Erythroblast (primary cell): Measurements from ENCODE around the gene SYDE1.

Experiments used
- DNase-seq, 2 experiments: peaks; one replicate each; lab custom pipeline; 2025; lab: John Stamatoyannopoulos, UW
- GATA1 ChIP-seq: IDR thresholded peaks from 2 replicates; pipeline ENCODE4 v1.6.1; 2011; ENCODE audit warnings: low read depth, mild to moderate bottlenecking, control low read depth, low read length, moderate library complexity
- POLR2A ChIP-seq: IDR thresholded peaks from 2 replicates; pipeline ENCODE4 v1.6.1; 2011; ENCODE audit warnings: mild to moderate bottlenecking, low read length

Gene SYDE1

DNA sequence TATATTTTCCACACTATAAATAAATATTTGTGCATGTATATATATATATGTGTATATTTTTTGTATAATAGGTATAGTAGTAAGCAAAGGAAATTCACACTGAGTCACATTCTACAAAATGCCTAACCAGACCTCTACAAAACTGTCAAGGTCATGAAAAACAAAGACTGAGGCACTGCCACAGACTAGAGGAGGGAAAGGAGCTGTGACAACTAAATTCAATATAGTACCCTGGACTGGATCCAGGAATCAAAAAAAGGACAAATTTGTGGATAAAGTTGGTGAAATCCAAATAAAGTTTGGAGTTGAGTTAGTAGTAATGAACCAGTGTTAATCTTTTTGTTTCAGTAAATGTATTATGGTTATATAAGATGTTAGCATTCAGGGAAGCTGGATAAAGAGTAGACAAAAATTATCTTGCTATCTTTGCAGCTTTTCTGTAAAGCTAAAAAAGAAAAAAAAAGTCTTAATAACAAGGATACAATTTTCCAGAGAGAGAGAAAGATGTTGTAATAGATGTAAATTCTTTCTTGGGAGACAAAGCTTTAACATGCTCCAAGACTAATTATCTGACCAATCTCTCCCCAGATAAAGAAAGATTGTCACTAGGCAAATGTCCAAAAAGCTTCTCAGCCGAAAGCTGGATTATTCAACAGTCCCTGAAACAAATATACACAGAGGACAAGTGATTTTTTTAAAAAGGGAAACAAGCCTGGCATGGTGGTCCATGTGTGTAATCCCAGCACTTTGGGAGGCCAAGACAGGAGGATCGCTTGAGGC lies 19.1 kb downstream of the SYDE1 start:
- peak in 1 of 2 experiments; percentile 49 for DNase-seq
- no peak for TF ChIP-seq GATA1
- no peak for TF ChIP-seq POLR2A

DNA sequence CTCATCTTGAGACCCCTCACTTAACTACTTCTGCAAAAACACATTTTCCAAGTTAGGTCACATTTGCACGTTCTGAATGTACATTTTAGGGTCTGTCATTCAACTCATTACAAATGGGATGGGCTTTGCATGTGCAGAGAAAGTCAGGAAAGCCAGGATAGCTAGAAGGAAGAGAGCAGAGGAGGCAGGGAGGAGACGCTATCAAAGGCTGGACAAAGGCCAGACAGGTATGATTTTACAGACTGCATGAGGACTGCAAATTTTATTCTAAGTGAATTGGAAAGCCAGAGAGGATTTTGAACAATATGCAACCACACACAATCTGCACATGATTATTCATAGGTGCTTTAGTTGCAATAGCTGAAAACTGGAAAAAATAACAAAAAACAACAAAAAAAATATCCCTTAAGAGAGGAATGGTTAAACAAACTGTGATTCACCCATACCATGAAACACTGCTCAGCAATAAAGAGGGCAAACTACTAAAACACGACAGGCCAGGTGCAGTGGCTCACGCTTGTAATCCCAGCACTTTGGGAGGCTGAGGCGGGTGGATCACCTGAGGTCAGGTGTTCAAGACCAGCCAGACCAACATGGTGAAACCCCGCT lies 21.1 kb downstream of the SYDE1 start:
- DNase-seq: no peak
- no peak for TF ChIP-seq POLR2A
- TF ChIP-seq GATA1: no peak

DNA sequence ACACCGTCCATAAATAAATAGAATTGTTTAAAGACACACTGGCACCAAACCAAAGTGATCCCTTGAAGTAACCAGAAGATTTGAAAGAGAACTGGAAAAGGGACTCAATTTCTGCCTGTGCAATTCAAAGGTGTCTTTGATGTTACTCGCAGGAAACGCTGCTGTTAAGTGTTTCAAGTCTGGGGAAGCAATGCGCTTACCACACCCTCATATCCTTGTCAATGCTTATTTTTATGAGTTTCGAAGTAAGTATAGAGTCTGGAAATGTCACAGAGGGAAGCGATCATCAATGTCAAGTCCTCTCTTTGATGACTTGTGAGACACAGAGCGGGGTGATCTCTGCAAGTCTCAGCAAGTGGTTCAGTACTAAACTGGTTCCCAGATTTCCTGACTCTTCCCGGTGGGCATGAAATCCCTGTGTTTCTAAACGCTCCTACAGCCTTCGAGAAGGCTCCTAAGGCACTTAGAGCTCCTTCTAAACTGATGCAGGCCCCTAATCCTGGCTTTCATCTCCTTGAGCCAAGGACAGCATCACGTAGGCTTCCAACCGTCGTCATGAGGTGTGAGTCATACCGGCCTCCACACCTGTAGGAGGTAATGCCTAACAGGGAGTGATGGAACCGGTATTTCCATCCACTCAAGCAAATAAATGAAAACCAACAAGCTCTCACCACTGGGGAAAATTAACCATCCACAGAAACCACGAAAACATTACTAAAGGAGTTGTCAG lies 22.8 kb downstream of the SYDE1 start:
- TF ChIP-seq GATA1 (no peak), POLR2A (no peak)
- DNase-seq: no peak

DNA sequence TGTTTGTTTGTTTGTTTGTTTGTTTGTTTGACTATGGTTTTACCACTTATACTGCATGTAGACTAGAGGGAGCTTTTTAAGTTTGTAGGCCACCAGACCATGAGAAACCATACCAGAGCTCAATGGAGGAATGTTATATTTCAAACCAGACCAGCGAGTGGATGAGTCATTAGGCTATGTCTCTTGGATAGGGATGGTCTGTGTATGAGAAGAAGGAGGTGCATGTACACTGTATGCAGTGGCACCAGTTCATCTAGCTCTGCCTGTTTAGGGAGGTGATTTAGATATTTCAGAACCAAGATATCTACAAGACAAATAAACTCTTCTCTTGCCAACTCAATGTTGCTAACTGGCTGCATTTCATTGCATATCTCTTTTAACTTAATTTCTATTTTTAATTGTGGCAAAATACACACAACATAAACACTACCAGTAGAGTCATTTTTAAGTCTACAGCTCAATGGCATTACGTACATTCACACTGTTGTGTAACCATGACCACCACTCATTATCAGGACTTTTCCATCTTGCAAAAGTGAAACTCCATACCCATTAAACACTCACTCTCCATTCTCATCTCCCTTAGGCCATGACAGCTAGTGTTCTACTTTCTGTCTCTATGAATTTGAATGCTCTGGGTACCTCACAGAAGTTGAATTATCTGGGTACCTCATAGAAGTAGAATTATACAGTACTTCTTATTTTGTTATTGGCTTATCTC lies 29.2 kb downstream of the SYDE1 start:
- DNase-seq: no peak
- no peak for TF ChIP-seq GATA1
- TF ChIP-seq POLR2A: no peak

DNA sequence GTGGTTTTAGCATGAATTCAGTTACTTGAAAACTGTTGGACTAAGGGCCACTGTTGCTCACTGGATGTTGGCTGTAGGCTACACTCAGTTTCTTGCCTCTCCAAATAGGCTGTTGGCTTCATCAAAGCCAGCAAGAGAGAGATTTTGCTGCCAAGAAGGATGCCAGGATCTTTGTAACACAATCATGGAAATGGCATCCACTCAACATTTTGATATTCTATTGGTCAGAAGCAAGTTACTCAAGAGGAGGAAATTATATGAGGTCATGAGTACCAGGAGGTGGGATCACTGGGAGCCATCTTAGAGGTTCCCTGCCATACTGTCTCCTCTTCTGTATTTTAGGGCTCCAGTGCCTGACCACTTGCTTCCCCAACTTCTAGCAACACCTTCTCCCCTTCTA lies 30.6 kb downstream of the SYDE1 start:
- TF ChIP-seq GATA1 (no peak), POLR2A (no peak)
- DNase-seq: no peak

DNA sequence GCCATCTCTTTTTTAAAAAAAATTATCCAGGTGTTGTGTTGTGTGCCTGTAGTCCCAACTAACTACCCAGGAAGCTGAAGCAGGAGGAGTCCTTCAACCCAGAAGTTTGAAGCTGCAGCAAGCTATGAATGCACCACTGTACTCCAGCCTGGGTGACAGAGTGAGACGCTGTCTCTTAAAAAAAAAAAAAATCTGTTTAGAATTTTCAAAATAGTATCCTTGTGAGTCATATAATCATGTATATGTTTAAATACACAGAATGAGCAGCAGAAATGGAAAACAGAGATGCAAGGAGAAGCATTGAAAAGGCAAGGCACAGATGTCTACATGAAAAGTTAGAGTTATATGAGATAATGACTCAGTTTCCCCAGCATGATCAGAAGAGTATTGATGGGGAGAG lies 31.2 kb downstream of the SYDE1 start:
- DNase-seq: no peak
- no peak for TF ChIP-seq GATA1
- no peak for TF ChIP-seq POLR2A

DNA sequence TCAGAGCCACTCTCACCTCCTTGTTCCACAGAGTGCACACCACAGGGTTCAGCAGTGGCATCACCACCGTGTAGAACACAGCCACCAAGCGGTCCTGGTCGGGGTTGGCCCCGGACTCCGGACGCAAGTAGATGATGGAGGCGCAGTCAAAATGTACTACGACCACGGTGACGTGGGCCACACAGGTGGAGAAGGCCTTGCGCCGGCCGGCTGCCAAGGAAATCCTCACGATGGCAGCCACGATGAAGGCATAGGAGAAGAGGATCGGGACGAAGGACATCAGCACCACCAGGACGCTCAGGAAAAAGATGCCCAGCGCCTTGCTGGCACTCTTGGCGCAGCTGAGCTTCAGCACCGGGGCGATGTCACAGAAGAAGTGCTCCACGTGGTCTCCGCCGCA lies 33.9 kb downstream of the SYDE1 start:
- no peak for TF ChIP-seq GATA1
- no peak for TF ChIP-seq POLR2A

DNA sequence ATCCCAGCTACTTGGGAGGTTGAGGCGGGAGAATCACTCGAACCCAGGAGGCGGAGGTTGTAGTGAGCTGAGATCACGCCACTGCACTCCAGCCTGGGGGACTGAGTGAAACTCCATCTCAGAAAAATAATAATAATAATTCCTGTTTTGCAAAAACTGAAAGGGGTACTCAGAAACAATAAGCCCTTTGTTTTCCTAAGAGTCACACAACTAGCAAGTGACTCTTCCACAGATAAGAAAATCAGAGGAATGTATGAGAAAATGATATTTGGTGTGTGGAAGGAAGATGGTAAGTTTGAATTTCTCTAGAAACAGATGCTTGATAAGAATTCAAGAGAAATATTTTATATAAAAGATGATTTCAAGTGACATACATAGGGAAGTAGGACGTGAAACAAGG lies 35.1 kb downstream of the SYDE1 start:
- DNase-seq: no peak
- no peak for TF ChIP-seq POLR2A
- no peak for TF ChIP-seq GATA1

More for the DNA sequence above, 33.9 kb downstream of the SYDE1 start:
- no peak for DNase-seq

DNA sequence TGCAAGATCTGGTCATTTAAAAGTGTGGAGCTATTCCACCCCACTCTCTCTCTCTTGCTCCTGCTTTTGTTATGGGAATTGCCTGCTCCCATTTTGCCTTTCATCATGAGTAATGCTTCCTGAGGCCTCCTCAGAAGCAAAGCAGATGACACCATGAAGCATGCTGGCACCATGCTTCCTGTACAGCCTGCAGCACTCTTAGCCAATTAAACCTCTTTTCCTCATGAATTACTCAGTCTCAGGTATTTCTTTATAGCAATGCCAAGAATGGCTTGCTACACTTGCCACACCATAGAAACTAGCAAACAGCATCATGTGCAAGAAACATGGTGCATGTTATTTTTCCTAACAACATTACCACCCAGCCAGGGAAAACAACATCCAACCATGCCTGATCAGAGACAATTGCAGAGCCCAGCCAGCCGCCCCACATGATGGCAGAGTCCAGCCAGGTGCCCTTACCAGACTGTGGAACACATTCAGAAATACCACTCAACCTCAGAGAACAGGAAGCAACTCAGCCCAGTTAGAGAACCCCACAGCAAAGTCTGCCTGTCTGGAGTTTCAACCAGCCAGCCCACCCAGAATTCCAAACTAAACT lies 36.9 kb downstream of the SYDE1 start:
- DNase-seq: no peak
- TF ChIP-seq POLR2A: no peak
- no peak for TF ChIP-seq GATA1

DNA sequence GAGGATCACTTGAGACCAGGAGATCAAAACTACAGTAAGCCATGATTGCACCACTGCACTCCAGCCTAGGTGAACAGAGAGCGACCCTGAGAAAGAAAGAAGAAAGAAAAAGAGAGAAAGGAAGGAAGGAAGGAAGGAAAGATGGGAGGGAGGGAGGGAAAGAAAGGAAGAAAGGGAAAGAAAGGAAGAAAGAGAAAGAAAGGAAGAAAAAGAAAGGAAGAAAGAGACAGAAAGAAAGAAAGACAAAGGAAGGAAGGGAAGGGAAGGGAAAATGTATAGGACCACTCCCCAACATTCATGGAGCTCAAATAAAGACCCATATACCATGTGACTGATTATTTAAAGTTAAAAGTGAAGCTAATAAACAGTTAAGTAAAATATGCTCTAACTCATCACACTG lies 39.9 kb downstream of the SYDE1 start:
- no peak for TF ChIP-seq GATA1
- no peak for TF ChIP-seq POLR2A
- no peak for DNase-seq

DNA sequence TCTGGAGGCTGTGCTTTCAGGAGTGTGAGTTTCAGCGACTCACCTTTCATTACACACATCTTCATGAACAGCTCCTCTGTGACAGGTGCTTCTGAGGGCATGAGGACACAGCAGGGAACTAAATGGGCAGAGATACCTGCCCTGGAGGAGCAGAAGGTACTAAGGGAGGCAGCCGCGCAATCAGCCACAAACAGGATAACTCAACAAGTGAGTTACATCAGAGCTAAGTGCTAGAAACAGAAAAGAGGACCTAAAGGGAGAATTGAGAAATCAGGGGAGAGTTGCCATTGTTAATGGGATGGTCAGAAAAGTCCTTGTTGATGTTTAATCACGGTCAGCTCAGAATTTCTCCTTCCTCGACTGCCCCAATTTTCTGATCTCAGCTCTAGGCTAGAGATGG lies 42.5 kb downstream of the SYDE1 start:
- no peak for TF ChIP-seq GATA1
- TF ChIP-seq POLR2A: no peak
- no peak for DNase-seq

DNA sequence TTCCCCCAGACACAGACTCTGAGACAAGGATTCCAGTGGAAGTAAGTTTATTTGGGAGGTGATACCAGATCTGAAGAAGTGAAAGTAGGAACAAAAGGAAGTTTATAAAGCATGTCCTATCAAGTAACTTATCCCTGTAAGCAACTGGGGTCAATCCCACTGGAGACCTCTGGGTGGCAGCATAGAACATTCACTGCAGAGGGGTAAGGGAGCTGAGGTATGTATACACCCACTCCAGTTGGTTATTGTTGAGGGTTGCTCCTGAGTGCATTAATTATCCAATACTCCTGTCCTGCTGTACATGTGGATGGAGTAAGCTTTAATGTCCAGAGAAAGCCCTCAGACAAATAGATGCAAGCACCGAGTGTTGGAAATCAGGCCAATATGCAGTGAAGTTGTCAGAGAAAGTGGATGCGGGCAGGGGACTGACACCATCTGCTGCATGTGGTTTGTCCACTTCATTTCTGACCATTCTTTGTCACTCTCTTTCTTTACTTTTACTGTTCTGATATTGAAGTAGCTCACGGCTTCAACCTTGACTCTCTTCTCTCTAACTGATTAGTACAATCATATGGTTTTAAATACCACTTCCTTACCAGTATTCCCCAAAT lies 46.9 kb downstream of the SYDE1 start:
- peak; percentile 37 to 57 for DNase-seq
- TF ChIP-seq POLR2A (no peak), GATA1 (no peak)

DNA sequence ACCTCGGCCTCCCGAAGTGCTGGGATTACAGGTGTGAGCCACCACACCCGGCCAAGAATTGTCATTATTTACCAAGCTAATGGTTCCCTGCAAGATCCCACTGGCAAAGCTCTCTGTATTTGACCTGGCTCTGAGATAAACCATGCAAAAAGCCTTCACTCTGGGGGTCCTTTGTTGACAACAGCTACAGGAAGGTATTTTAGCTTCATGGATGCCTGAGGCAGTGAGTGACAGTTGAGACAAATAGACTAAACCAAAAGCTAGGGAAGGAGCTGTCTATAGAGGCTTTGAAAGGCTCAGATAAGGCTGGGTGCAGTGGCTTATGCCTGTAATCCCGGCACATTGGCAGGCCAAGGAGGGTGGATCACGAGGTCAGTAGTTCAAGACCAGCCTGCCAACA lies 48.1 kb downstream of the SYDE1 start:
- TF ChIP-seq POLR2A (no peak), GATA1 (no peak)
- no peak for DNase-seq

DNA sequence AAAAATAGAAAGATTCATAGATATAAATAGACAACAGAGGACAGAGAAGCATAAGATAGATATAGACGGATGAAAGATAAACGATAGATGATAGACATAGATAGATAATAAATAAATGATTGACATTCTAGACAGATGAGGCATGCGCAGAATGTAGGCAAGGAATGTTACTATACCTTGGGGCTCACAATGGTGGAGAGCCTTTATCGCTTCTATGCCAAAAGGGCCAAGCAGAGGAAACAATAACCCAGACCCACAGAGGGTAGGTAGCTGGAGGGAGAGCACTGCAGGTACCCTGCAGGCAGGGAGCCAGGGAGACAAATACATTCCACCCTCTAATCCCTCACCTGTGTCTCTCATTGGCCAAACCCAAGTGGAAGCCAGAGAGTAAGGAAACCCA lies 49.2 kb downstream of the SYDE1 start:
- no peak for DNase-seq

More for the DNA sequence above, 49.2 kb downstream of the SYDE1 start:
- no peak for TF ChIP-seq POLR2A
- TF ChIP-seq GATA1: no peak
